Progenitor cell of endocrine pancreas (in vitro differentiated cells): Measurements from ENCODE around the gene C2orf42. TPM values are rescaled to one million over a fixed set of nuclear protein-coding genes. Genes with fewer than 3 reads are reported as not detected.

Source experiments
- DNase-seq: peaks from one replicate; pipeline ENCODE4 v3.0.0; 2021; ENCODE audit warnings: low spot score; ENCODE audit not compliant: unreplicated experiment
- H3K27ac Mint-ChIP-seq: 2 replicates; pipeline ENCODE4 v1.8.0; 2021; ENCODE audit warnings: mild to moderate bottlenecking, moderate library complexity, mixed read lengths
- H3K27me3 Mint-ChIP-seq: 2 replicates; pipeline ENCODE4 v1.8.0; 2021; ENCODE audit warnings: mixed read lengths
- H3K36me3 Mint-ChIP-seq: 2 replicates; pipeline ENCODE4 v1.8.0; 2022; ENCODE audit warnings: mixed read lengths; ENCODE audit not compliant: insufficient read depth
- H3K4me1 Mint-ChIP-seq: 2 replicates; pipeline ENCODE4 v1.8.0; 2021; ENCODE audit warnings: low read depth, mixed read lengths
- H3K4me3 Mint-ChIP-seq: 2 replicates; pipeline ENCODE4 v1.8.0; 2021; ENCODE audit warnings: low read depth, mild to moderate bottlenecking, moderate library complexity, mixed read lengths
- H3K9me3 Mint-ChIP-seq: 2 replicates; pipeline ENCODE4 v1.8.0; 2021; ENCODE audit warnings: low read depth, mixed read lengths
- total RNA-seq: library from RNA; stranded (reverse); gene quantifications from 2 replicates; pipeline ENCODE4 v1.2.1, GENCODE V29; 2021
- TF ChIP-seq, protein P1 (sequence below): fragments of 200-600 bp; sonication (generic); IDR thresholded peaks from one replicate; pipeline ENCODE4 v1.5.0; 2021; ENCODE audit warnings: antibody characterized with exemption, mild to moderate bottlenecking; ENCODE audit not compliant: unreplicated experiment

The C2orf42 gene
- total RNA-seq, 1 donor from 2014 or later = 28.0 TPM

- Mint-ChIP-seq H3K4me1 (no peaks in the 10 kb centered on the region), H3K27ac (no peak overlapping the region), H3K36me3 (no peaks in the 10 kb centered on the region), H3K27me3 (no peaks in the 10 kb centered on the region), H3K9me3 (no peaks in the 10 kb centered on the region), H3K4me3 (no peak overlapping the region)
- TF ChIP-seq, protein P1, sequence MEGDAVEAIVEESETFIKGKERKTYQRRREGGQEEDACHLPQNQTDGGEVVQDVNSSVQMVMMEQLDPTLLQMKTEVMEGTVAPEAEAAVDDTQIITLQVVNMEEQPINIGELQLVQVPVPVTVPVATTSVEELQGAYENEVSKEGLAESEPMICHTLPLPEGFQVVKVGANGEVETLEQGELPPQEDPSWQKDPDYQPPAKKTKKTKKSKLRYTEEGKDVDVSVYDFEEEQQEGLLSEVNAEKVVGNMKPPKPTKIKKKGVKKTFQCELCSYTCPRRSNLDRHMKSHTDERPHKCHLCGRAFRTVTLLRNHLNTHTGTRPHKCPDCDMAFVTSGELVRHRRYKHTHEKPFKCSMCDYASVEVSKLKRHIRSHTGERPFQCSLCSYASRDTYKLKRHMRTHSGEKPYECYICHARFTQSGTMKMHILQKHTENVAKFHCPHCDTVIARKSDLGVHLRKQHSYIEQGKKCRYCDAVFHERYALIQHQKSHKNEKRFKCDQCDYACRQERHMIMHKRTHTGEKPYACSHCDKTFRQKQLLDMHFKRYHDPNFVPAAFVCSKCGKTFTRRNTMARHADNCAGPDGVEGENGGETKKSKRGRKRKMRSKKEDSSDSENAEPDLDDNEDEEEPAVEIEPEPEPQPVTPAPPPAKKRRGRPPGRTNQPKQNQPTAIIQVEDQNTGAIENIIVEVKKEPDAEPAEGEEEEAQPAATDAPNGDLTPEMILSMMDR = no peak
- DNase-seq = no peak
Measured at GRCh38 chr2:70203086-70203485, 12.3 kb upstream of the C2orf42 start.

GRCh38 chr2:70202236-70202806, 11.5 kb upstream of the C2orf42 start:
- Mint-ChIP-seq H3K27ac (no peak overlapping the region), H3K27me3 (no peaks in the 10 kb centered on the region), H3K36me3 (no peaks in the 10 kb centered on the region), H3K4me3 (no peak overlapping the region), H3K4me1 (no peaks in the 10 kb centered on the region), H3K9me3 (no peaks in the 10 kb centered on the region)
- no peak for DNase-seq
- TF ChIP-seq, protein P1 = no peak

- DNase-seq = no peak
- no peaks in the 10 kb centered on the region for H3K36me3 Mint-ChIP-seq
- H3K27ac Mint-ChIP-seq = no peak overlapping the region
- no peaks in the 10 kb centered on the region for H3K4me1 Mint-ChIP-seq
- TF ChIP-seq, protein P1 = no peak
- H3K9me3 Mint-ChIP-seq = no peaks in the 10 kb centered on the region
- H3K27me3 Mint-ChIP-seq = no peaks in the 10 kb centered on the region
- no peak overlapping the region for H3K4me3 Mint-ChIP-seq
Measured at GRCh38 chr2:70201831-70202230, 11.0 kb upstream of the C2orf42 start.

DNA sequence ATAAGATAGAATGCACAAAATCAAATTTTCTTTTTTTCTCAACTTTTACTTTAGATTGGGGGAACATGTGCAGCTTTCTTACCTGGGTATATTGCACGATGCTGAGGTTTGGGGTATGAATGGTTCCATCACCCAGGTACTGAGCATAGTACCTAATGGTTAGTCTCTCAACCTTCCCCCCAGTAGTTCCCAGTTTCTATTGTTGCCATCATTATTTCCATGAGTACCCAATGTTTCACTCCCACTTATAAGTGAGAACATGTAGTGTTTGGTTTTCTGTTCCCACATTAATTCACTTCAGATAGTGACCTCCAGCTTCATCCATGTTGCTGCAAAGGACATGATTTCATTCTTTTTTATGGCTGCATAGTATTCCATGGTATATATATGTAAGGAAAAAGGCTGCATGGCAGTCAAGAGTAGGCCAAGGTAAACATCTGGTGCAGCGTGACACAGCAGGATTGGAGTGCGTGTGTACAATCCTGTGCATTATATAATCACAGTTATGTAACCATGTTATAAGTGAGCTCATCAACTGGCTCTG, 10.5 kb upstream of the C2orf42 start:
- TF ChIP-seq, protein P1 = no peak
- Mint-ChIP-seq H3K4me3 (no peak overlapping the region), H3K9me3 (no peaks in the 10 kb centered on the region), H3K4me1 (no peaks in the 10 kb centered on the region), H3K27ac (no peak overlapping the region), H3K36me3 (no peaks in the 10 kb centered on the region), H3K27me3 (no peaks in the 10 kb centered on the region)
- DNase-seq = no peak

DNA sequence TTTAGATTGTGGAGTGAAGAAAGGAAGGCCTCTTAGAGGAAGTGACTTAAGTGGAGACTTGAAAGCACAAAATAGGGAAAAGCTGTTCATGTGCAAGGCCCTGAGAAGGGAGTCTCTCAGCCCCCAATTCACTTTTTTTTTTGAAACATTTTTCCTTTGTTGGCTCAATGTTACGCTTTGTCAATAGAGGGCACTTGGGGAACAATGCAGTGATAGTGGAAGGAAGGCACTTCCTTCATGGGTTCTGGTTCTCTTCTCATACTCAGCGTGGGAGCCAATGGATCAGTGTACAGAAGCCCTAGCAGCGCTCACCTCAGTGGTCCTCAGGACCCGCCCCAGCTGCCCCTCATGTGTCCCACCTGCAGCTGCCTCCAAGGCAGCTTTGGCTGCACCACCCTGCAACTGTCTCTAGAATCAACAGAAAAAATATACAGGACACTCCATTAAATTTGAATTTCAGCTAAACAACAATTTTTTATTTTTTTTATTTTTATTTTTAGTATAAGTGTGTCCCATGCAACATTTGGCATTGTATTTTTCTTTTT, 8.6 kb upstream of the C2orf42 start:
- H3K9me3 Mint-ChIP-seq = no peaks in the 10 kb centered on the region
- TF ChIP-seq, protein P1 = no peak
- DNase-seq = no peak
- no peaks in the 10 kb centered on the region for H3K36me3 Mint-ChIP-seq
- no peaks in the 10 kb centered on the region for H3K27me3 Mint-ChIP-seq
- no peak overlapping the region for H3K27ac Mint-ChIP-seq
- H3K4me1 Mint-ChIP-seq = no peaks in the 10 kb centered on the region
- H3K4me3 Mint-ChIP-seq = no peak overlapping the region
